ENCODE results near the gene CRTAC1. TPM values are rescaled to one million over a fixed set of nuclear protein-coding genes. Genes with fewer than 3 reads are reported as not detected.

CRTAC1 gene
- total RNA-seq, 1 experiment from 2014 or later = 0.46 TPM

DNA sequence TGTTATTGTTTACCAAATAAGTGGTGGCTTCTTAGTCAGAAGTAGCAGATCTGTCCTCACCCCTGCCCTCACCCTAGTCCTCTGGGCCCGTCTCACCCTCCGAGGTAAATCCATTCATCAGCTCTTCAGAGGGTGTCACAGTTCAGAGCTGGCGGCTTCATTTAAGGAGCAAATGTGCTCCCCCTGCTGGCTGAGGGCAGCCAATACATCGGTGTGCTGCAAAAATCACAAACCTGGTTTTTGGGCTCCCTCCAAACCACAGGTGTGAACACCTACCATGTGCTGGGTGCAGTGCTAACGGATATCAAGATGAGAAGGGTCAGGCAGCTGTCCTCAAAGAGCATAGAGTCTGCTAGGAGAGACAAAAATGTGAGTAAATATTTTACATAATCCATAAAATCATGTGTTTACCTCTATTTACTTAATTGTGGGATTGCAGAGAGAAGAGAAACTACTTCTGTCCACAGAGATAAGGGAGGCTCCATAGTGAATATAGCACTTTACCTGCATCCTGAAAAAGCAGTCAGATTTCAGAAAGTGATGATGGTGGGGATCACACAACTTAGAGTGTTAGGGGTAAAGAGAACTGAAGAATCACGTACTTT lies 15.5 kb upstream of the CRTAC1 start:
- Histone ChIP-seq H3K56ac (ENCODE audit: insufficient read length, low read depth, low read length) (no peak overlapping the region), H4K20me1 (ENCODE audit: control insufficient read depth, insufficient read depth, insufficient read length) (no peaks in the 10 kb centered on the region), H3K27ac (ENCODE audit: insufficient read length, low read depth, low read length) (no peak overlapping the region), H3K27me3 (ENCODE audit: insufficient read depth, low read length) (no peaks in the 10 kb centered on the region; the same call in 1 of the 2 replicates), H3K4me2 (ENCODE audit: insufficient read depth, insufficient read length, low read length) (no peak overlapping the region), H3K4ac (ENCODE audit: low read depth, low read length) (no peak overlapping the region), H3K4me1 (ENCODE audit: insufficient read depth, low read length) (no peaks in the 10 kb centered on the region), H4K8ac (replicated peaks; ENCODE audit: insufficient read length, low read depth, low read length) (no peak overlapping the region), H4K5ac (ENCODE audit: insufficient read length, low read depth, low read length) (no peak overlapping the region), H3K18ac (ENCODE audit: insufficient read length, low read depth, low read length) (no peak overlapping the region), H2AFZ (ENCODE audit: low read length) (no peak overlapping the region), H2BK20ac (ENCODE audit: low read depth, low read length, poor library complexity, severe bottlenecking) (no peak overlapping the region), H2BK12ac (ENCODE audit: insufficient read length, low read depth, low read length) (no peak overlapping the region), H4K91ac (ENCODE audit: insufficient read length, low read depth, low read length) (no peak overlapping the region), H3K23ac (ENCODE audit: insufficient read length, low read depth, low read length) (no peak overlapping the region), H3T11ph (ENCODE audit: low read length) (no peak overlapping the region), H3K79me1 (ENCODE audit: insufficient read depth, low read depth, low read length, poor library complexity, severe bottlenecking) (no peaks in the 10 kb centered on the region), H3K14ac (ENCODE audit: insufficient read depth, low read length) (no peak overlapping the region), H3K23me2 (ENCODE audit: insufficient read length, low read depth, low read length, poor library complexity, severe bottlenecking) (no peaks in the 10 kb centered on the region), H2BK5ac (ENCODE audit: insufficient read length, low read length) (no peak overlapping the region), H3K9me3 (ENCODE audit: control insufficient read depth, low read depth, low read length) (no peaks in the 10 kb centered on the region), H3K9ac (ENCODE audit: extremely low read depth, insufficient read length, low read length) (no peak overlapping the region), H2AK5ac (ENCODE audit: insufficient read length, low read length) (no peak overlapping the region), H3K79me2 (ENCODE audit: insufficient read depth, low read length) (no peaks in the 10 kb centered on the region), H2BK120ac (ENCODE audit: low read depth, low read length, poor library complexity, severe bottlenecking) (no peak overlapping the region), H2BK15ac (ENCODE audit: low read depth, low read length) (no peak overlapping the region)
- H3K4me1 Mint-ChIP-seq = peaks cover 0 to 7% of the 10 kb centered on the region in 2 experiments; a peak in 2 of 4 replicates
- H3K27me3 Mint-ChIP-seq (ENCODE audit: low read depth) = peaks cover 52% of the 10 kb centered on the region
- no CpG with 5 or more reads among the region's 6 CpGs for WGBS (ENCODE audit: extremely low coverage, insufficient read length, low lambda C conversion rate)
- TF ChIP-seq, protein P1, sequence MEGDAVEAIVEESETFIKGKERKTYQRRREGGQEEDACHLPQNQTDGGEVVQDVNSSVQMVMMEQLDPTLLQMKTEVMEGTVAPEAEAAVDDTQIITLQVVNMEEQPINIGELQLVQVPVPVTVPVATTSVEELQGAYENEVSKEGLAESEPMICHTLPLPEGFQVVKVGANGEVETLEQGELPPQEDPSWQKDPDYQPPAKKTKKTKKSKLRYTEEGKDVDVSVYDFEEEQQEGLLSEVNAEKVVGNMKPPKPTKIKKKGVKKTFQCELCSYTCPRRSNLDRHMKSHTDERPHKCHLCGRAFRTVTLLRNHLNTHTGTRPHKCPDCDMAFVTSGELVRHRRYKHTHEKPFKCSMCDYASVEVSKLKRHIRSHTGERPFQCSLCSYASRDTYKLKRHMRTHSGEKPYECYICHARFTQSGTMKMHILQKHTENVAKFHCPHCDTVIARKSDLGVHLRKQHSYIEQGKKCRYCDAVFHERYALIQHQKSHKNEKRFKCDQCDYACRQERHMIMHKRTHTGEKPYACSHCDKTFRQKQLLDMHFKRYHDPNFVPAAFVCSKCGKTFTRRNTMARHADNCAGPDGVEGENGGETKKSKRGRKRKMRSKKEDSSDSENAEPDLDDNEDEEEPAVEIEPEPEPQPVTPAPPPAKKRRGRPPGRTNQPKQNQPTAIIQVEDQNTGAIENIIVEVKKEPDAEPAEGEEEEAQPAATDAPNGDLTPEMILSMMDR (conservative IDR thresholded peaks at IDR 0.05) = peak; percentile 88
- no peak overlapping the region for H3K4me3 Mint-ChIP-seq
- no peaks in the 10 kb centered on the region for H3K9me3 Mint-ChIP-seq
- DNase-seq = peak; percentile 78
- H3K36me3 Mint-ChIP-seq (ENCODE audit: insufficient read depth in 1 of 3, low read depth in 3 of 3) = no peaks in the 10 kb centered on the region
- no peak overlapping the region for H3K27ac Mint-ChIP-seq

Measured in H9 (cell line).